Measurements from ENCODE around the gene ZMYND15.
A peak's percentile ranks its signal among the peaks of the same experiment; 100 is the strongest.

The ZMYND15 gene

DNA sequence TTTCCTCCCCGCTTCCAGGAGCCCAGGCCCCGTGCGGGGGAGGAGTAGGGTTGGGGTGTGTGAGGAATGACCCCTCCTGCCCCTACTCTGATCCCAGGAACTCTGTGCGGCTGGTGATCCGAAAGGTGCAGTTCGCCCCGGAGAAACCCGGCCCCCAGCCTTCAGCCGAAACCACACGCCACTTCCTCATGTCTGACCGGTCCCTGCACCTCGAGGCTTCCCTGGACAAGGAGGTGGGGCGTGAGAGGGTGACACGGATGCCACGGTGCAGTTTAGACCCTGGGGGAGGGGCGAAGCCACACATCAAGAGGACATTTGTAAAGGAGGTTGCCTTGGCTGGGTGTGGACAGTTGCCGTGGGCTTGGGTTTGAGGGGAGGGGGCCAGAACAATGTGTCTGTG, 21.8 kb upstream of the ZMYND15 start:
- no peak for DNase-seq (ENCODE audit: low spot score)

DNA sequence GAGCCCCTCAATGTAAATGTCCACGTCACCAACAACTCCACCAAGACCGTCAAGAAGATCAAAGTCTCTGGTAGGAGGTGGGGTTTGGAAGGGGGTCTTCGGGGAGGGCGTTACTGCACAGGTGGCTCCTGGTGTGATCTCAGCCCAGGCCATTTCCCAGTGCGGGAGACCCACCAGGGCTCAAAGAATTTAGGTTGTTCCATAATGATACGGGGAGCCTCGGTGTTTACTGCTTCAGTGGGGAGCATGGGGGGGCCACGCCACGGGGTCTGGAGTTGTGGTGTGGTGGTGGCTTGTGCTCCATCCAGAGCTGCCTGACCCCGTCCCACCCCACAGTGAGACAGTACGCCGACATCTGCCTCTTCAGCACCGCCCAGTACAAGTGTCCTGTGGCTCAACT, 21.4 kb upstream of the ZMYND15 start:
- DNase-seq (ENCODE audit: low spot score): no peak

DNA sequence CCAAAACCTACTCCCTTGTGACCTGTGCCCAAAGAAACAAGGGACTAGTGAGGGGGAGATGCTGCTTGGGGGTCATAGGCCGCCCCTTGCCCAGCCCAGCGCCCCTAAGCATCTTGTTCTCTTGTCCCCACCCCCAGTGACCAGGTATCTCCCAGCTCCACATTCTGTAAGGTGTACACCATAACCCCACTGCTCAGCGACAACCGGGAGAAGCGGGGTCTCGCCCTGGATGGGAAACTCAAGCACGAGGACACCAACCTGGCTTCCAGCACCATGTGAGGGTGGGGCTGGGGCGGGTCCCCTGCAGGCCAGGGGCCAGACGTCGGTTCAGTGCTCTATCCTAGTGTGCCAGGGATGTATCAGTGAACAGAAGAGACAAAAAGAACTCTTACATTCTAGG, 20.5 kb upstream of the ZMYND15 start:
- DNase-seq (ENCODE audit: low spot score): no peak

DNA sequence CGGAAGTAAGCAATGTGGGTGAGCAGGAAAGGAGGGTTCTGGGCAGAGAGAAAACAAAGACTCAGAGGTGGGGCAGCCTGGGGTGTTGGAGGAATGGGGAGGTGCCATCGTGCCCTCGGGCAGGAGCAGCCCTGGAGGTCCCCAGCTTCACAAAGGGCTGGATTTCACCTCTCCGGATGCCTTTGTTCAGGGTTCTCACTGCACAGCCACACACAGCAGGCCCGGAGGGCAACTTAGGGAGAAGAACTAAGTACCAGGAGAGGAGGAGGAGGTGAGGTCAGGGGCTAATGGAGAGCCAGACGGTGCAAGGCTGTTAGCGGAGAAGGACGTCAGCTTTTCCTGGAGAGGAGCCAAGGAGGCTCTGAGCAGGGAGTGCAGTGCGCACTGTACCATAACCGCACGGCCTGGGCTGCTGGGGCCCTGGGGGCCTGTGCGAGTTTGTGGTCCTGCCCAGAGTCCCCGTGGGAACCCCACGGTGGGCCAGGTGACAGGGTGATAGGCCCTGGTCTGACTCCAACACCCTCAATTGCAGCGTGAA, 19.9 kb upstream of the ZMYND15 start:
- DNase-seq (ENCODE audit: low spot score): peak; percentile 18

DNA sequence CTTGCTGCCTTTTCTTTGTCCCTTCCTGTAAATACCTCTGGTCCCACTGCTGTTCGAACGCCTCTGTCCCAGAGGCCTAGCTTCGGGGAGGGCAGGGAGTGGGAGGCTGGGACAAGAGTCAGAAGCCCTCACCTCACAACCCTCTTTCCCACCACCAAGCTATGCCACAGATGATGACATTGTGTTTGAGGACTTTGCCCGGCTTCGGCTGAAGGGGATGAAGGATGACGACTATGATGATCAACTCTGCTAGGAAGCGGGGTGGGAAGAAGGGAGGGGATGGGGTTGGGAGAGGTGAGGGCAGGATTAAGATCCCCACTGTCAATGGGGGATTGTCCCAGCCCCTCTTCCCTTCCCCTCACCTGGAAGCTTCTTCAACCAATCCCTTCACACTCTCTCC, 18.8 kb upstream of the ZMYND15 start:
- no peak for DNase-seq (ENCODE audit: low spot score)

DNA sequence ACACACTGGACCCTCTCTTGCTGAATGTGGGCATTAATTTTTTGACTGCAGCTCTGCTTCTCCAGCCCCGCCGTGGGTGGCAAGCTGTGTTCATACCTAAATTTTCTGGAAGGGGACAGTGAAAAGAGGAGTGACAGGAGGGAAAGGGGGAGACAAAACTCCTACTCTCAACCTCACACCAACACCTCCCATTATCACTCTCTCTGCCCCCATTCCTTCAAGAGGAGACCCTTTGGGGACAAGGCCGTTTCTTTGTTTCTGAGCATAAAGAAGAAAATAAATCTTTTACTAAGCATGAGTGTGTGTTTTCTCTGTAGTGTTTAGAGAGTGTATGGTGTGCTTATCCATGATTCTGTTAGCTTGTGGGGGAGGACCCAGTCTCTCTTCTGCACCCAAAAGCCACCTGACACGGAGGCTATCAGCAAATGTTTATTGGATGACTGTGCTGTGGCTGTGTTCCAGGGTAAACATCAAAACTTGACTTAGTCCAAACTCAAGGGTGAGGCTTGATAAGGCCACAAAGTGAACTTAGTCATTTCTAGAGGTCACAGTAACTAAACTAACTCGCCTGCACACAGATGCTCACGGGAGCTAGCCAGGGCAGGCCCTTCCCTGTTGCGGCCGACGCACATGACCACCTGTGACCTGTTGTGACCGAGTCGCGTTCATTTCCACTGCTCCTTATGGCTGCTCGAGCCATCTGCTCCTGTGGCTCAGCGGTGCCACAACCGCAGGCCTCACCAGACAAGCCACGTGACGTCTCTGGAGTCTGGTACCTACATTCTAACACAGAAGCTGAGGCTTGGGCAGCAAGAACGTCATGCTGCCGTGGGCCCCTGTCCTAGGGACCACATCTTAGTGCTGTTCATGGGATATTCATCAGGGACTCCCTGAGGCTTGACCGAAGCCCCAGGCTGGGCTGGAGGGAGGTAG, 18.2 kb upstream of the ZMYND15 start:
- peak; percentile 78 for DNase-seq (ENCODE audit: low spot score)

DNA sequence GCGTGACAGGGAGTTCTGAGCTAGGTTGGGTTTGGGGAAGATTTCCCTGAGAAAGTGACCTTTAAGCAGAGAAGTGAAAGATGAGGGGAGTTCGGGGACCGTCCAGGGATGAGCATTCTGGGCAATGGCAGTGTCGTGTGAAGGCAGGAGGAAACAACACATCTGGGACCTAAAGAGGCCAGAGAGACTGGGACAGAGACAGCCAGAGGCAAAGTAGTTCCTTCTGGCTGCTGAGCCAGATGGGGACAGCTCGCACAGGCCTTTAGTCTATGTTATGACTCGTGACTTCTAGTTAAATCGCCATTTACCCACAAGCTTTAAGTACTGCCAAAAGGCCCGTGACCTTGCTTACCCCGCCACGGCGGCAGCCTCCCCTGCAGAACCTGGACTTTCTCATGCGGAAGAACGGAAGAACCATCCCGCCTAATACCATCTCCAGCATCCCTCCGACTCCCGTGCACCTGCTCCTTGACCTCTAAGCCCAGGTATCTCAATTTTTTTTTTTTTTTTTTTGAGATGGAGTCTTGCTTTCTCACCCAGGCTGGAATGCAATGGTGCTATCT, 16.9 kb upstream of the ZMYND15 start:
- DNase-seq (ENCODE audit: low spot score): no peak

DNA sequence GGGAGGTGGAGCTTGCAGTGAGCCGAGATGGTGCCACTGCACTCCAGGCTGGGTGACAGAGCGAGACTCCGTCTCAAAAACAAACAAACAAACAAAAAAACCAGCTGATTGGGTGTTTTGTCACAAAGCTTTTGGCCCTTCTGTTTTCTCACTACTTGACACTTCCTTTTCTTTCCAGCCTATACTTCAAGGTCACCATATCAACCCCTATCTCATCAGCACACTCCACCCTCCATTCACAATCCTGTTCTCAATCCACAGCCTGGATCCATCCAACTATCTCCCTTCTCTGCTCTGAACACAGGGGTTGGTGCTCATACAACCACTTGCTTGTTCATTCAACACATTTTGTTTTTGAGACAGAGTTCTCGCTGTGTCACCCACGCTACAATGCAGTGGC, 15.0 kb upstream of the ZMYND15 start:
- DNase-seq (ENCODE audit: low spot score): no peak

DNA sequence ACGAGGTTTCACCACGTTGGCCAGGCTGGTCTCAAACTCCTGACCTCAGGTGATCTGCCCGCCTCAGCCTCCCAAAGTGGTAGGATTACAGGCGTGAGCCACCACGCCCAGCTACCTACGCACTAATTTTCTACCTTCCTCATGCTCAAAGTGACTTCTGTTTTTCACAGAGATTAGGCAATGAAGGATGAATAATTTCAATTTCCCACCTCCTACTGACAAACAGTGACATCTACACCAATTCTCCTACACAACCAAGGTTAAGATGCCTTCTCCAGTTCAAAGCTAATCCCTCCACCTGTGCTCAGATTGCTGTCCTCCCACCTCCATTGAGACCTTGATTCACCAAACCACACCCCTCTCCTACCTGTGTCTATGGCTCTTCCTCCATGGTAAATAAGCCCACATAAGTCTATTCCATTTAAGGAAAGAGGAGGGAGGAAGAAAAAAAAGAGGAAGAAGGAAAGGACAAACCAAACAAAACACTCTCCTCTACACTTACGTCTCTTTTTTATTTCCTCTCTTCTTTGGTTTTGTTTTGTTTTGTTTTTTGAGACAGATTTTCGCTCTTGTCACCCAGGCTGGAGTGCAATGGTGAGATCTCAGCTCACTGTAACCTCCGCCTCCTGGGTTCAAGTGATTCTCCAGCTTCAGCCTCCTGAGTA, 13.9 kb upstream of the ZMYND15 start:
- no peak for DNase-seq (ENCODE audit: low spot score)

DNA sequence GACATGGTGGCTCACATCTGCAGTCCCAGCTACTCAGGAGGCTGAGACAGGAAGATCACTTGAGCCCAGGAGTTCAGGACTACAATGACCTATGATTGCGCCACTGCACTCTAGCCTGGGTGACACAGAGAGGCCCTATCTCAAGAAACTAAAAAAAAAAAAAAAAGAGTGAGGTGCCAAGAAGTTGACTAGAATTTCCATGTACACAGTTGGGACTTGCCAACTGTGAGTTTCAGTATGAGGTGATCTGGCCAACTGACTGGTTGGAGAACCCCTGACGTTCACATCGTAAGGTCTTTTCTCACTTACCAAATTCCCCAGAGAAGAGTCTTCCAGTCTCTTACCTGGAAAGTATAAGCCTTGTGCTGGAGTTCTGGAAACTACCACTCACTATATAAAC, 11.5 kb upstream of the ZMYND15 start:
- no peak for DNase-seq (ENCODE audit: low spot score)

DNA sequence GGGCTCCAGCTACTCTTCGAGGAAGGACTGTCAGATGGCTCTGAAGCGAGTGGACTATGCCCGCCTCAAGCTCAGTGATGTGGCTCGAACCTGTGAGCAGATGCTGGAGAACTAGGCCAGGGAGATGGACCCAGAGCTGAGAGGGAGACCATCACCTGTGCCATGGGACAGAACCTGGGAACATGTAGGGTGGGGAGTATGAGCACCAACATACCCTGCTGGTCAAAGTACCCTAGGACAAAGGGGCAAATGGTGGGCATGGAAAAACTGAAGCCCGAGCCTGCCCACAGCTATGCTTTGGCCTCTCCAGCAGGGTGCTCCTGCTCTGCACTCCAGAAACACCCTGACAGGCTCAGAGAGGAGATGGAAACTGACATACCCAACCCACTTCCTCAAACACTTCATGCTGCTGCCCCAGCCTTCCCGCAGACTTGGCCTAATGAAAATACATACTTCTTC, 6.5 kb upstream of the ZMYND15 start:
- DNase-seq (ENCODE audit: low spot score): no peak

DNA sequence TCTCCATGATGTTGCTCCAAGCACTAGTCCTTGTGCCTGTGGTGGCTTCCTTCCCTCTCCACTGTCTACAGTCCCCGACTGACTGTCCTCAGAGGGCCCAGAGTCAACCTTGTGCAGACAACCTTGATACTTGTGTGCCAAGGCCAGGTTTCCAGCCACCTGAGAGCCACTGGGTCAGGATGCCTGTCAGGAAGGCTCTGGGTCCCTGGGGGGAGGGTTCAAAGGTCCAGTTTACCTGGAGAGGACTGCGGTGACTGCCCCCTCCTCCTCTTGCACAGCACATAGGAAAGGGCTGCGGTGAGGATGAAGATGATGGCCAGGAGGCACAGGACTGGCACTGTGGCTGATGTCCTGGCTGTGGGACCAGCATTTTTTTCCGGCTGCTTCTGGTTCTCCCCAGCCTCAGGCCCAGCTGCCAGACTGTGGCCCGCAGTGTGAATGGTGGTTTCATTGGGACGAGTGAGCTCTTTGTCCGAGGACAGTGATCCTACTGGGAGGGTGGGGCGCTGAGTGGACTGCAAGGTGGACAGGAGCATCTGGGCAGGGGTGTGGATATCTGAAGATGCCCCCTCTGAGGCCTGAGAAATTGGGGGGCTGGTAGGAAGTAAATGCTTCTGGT, 4.7 kb upstream of the ZMYND15 start:
- DNase-seq (ENCODE audit: low spot score): no peak

DNA sequence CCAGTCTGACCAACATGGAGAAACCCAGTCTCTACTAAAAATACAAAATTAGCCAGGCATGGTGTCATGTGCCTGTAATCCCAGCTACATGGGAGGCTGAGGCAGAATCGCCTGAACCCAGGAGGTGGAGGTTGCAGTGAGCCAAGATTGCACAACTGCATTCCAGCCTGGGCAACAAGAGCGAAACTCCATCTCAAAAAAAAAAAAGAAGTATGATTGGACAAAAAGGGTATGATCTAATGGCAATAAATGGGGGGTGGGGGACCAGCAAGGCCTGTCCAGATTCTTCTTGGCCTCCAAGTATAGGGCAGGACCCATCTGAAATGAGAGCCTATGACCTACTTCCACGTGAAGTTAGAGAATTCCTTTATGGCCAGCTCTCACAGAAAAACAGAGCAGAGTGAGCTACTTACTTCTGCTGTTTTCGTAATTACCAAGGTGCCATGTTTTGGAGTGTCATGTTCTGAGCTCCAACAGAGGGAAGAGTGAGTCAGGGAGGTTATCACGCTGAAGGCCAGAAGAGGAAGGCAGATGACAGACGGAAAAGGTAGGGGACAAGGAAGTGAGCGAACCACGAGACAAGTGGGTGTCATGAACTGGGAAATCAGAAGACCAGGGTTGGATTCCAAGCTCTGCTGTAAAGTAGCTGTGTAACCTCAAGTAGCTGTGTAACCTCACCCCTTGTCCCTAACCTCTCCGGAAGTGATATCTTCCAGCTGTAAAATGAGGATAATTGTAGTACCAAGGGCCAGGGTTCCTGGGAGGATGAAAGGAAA, 3.6 kb upstream of the ZMYND15 start:
- DNase-seq (ENCODE audit: low spot score): peak; percentile 57

DNA sequence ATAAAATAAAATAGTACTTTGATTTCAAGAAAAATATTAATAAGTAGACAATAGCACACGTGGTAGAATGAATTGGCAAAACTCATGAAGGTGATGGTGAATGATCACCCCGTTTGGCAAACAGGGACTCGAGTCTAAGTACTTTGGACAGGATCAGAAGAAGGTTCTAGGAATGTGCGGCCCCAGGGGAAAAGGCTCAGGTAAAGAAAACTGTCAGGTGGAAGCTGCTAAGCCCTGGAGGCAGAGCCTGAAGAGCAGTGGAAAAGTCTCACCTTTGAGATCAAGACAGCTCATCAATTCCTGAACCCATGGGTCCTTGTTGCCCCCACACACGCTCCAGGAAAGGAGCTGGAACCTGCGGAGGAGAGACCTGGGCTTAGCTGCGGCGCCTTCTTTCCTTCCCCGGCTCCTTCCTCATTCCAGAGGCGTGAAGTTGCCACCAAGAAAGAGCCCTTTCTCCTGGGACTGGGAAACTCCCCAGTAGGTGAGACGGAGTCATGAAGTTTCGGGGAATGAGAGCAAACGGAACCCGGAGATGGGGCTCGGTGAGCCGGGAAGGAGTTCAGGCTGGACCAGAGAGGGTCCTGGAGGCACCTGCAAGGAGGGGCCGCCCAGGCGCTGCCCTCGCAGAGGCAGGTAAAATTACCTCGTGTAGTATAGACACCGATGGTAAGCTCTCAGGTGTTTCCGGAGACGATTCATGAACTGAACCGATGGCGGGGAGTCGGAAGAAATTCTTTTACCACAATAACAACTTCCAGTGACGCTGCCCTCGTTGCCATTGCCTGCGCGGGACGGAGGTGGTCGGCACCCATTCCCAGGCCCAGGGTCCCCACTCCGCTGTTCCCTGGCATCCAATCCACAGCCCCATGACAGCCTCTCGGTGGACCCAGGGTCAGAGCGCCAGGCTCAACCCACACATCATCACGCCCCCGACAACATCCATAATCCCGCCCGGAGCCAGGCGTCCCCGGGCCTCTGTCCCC, 1.2 kb upstream of the ZMYND15 start:
- peak; percentile 96 for DNase-seq (ENCODE audit: low spot score)

DNA sequence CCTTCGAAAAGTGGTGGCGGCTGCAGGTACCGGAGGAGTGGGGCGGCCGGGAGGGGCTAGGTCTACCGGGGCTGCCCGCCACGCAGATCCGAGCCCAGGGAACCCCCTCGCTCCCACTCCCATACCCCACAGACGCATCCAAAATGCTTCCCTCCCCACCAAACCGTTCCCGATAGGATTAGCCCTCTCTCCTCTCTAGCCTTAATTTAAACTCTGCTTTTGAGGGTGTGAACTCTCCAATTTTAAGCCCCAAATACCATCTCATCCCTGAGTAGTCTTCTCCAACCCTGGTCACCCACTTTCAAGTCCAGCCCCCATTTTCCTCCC, 355 bp downstream of the ZMYND15 start:
- no peak for DNase-seq (ENCODE audit: low spot score)

DNA sequence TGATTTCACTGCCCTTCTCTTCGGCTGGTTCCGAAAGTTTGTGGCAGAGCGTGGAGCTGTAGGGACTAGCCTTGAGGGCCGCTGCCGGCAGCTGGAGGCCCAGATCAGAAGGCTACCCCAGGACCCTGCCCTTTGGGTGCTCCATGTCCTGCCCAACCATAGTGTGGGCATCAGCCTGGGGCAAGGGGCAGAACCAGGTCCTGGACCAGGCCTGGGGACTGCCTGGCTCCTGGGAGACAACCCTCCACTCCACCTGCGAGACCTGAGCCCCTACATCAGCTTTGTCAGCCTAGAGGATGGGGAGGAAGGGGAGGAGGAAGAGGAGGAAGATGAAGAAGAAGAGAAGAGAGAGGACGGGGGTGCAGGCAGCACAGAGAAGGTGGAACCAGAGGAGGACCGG, 951 bp downstream of the ZMYND15 start:
- no peak for DNase-seq (ENCODE audit: low spot score)

DNA sequence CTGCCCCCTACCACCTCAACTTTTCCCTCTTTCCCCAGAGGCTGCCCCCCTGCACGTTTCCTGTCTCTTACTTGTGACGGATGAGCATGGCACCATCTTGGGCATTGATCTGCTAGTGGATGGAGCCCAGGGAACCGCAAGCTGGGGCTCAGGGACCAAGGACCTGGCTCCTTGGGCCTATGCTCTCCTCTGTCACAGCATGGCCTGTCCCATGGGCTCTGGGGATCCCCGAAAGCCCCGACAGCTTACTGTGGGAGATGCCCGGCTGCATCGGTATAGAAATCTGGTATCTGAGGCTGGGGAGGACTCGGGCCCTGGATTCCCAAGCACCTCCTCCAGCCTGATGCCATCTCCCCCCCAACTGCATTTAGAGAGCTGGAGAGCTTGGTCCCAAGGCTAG, 1.9 kb downstream of the ZMYND15 start:
- no peak for DNase-seq (ENCODE audit: low spot score)

DNA sequence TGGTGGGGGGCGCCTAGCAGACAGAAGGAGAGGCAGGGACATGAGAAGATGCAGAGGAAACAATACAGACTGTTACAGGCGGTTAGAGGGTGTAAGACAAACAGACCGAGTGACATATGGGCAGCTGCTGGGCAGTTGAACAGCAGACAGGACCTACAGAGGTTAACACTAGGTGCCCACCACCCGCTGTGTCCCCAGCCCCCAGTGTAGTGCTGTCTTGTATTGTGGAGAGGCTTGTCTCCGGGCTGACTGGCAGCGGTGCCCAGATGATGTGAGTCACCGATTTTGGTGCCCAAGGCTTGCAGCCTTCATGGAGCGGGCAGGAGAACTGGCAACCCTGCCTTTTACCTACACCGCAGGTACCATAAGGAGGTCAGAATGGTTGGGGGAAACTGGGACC, 2.5 kb downstream of the ZMYND15 start:
- no peak for DNase-seq (ENCODE audit: low spot score)

DNA sequence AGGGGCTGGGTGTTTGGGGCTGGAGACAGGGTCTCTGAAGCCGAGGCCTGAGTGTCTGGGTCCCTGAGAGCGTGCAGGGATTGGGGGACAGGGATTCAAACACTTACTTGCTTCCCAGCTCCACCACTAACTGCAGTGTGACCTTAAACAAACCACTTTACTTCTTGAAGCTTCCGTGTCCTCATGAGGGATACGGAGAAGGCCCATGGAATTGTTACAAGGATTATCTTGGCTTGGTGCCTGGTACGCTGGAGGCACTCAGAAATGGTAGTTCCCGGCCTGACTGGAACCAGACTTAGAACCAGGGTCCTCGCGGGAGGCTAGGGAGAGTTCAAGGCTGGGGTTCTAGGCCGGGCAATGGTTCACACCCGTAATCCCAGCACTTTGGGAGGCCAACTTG, 3.0 kb downstream of the ZMYND15 start:
- DNase-seq (ENCODE audit: low spot score): no peak

DNA sequence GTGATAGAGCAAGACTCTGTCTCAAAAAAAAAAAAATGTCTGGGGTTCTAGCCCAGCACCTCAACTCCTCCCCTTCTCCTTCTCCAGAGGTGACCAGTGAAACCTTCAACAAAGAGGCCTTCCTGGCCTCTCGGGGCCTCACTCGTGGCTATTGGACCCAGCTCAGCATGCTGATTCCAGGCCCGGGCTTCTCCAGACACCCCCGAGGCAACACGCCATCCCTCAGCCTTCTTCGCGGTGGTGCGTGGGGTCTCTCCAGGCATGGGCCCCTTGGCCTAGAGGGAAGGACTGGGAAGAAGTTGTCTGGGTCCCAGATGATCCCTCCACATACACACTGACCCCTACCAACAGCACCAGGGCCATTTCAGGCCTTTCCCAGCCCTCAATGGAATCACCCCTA, 3.6 kb downstream of the ZMYND15 start:
- DNase-seq (ENCODE audit: low spot score): no peak

DNA sequence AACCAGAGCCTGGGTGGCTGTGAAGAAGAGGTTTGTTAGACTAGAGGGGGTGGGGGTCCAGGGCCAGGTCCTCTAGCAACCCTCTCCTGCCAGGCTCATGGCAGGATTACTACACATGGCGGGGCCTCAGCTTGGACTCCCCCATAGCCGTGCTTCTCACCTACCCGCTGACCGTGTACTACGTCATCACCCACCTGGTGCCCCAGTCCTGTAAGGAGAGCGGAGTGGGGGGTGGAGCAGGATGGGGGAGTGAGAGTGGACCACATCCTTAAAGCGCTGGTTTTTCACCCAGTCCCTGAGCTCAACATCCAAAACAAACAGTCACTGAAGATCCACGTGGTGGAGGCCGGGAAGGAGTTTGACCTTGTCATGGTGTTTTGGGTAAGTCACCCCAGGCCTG, 4.3 kb downstream of the ZMYND15 start:
- no peak for DNase-seq (ENCODE audit: low spot score)

Measured in kidney tubule cell (primary cell).